Measurements from ENCODE around the gene ZBTB20. TPM values are rescaled to one million over a fixed set of nuclear protein-coding genes. Genes with fewer than 3 reads are reported as not detected.
A peak's percentile ranks its signal among the peaks of the same experiment; 100 is the strongest.

Gene ZBTB20
- total RNA-seq, 5 donors from 2014 or later (not counting 1 experiment from before 2014, with no cell fraction given) = 43.1 to 80.7 (median 48.4) TPM

DNA sequence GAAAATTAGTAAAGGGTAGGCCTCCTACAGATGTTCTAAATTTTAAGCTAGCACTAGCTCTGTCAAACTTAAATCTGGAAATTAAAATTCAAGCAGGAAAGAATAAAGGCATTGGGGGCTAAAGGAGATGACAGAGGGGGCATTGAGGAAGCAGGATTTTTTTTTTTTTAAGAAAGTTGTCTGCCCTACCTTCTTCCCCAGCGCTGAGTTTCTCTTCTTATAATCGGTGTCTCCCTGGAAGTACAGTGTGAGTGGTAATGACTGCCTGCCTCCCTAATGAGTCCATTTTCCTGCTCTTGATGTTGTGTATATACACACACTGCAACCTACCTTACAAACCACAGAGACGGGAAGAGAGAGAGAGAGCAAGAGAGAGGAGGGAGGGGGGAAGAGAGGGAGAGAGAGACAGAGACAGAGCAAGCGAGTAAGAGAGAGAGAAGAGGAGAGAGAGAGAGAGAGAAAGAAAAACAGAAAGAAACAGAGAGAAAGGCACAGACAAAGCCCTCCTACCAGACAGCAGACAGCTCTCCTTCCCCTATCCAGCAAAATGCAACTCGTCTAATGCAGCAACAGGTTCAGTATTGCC is 47.0 kb downstream of the ZBTB20 start:
- CTCF ChIA-PET = interaction anchor here (0.6 to 2.0 kb wide), 11 partner anchors 9 to 739 kb away, joined by 3 to 9 read pairs (median 4); no protein-coding TSS in a partner anchor
- DNase-seq (peak in 24 of 35 experiments; percentile 1 to 68 (median 20)), ATAC-seq (replicated peaks in 1 of 4) (peak; percentile 84 to 95 (median 91))
- Histone ChIP-seq H3K27me3 (replicated peaks in 1 of 2; ENCODE audit: control insufficient read depth in 2 of 2, extremely low read depth in 1 of 2, insufficient read depth in 2 of 2, low read length in 1 of 2) (no peaks in the 10 kb centered on the region), H3K36me3 (ENCODE audit: control insufficient read depth in 2 of 2, extremely low read depth in 1 of 2, insufficient read depth in 1 of 2, low read length in 1 of 2) (peaks cover 0 to 4% of the 10 kb centered on the region in 2 donors), H3K9me3 (no peaks in the 10 kb centered on the region), H3K27ac (ENCODE audit: low read length) (peak overlapping the region; percentile 8), H3K4me1 (ENCODE audit: control insufficient read depth in 1 of 2, extremely low read depth in 1 of 2, insufficient read depth in 2 of 2, low read length in 2 of 2) (peaks cover 0 to 28% of the 10 kb centered on the region in 2 experiments), H3K4me3 (ENCODE audit: control insufficient read depth in 1 of 2, extremely low read depth in 1 of 2, low read length in 1 of 2) (peak overlapping the region; percentile 30 to 58)
- POLR2A ChIA-PET = interaction anchor here (0.6 to 1.9 kb wide), 6 partner anchors 12 to 1370 kb away, joined by 3 to 8 read pairs (median 6); no protein-coding TSS in a partner anchor
- H3K27me3 Mint-ChIP-seq = no peaks in the 10 kb centered on the region
- H3K36me3 Mint-ChIP-seq = peaks cover 21% of the 10 kb centered on the region
- no CpG with 5 or more reads among the region's 5 CpGs for WGBS (ENCODE audit: insufficient coverage)
- peak overlapping the region; percentile 72 to 74 for H3K27ac Mint-ChIP-seq
- peaks cover 4 to 11% (median 5%) of the 10 kb centered on the region in 3 donors for H3K9me3 Mint-ChIP-seq
- peaks cover 52 to 56% (median 54%) of the 10 kb centered on the region in 3 donors for H3K4me1 Mint-ChIP-seq
- peak overlapping the region; percentile 69 to 84 (median 84) for H3K4me3 Mint-ChIP-seq

GRCh38 chr3:115099134-115099985 is 47.7 kb downstream of the ZBTB20 start:
- no peak overlapping the region for H3K27ac ChIP-seq (ENCODE audit: low read length)
- H3K36me3 Mint-ChIP-seq = peaks cover 16% of the 10 kb centered on the region
- peak overlapping the region; percentile 72 to 74 for H3K27ac Mint-ChIP-seq
- H3K4me3 ChIP-seq (ENCODE audit: control insufficient read depth in 1 of 2, extremely low read depth in 1 of 2, low read length in 1 of 2) = peak overlapping the region; percentile 30 to 58
- ChIA-PET CTCF (interaction anchor here in 1 of 2 donors (1.7 kb wide), 1 partner anchor 8 kb away, joined by 9 read pairs; no protein-coding TSS in a partner anchor), POLR2A (interaction anchor here (0.7 to 1.9 kb wide), 3 partner anchors 47 to 71 kb away, joined by 4 to 8 read pairs (median 5); no protein-coding TSS in a partner anchor)
- no CpG with 5 or more reads among the region's 3 CpGs for WGBS (ENCODE audit: insufficient coverage)
- H3K4me1 Mint-ChIP-seq = peaks cover 55 to 56% (median 55%) of the 10 kb centered on the region in 3 donors
- H3K27me3 Mint-ChIP-seq = no peaks in the 10 kb centered on the region
- H3K27me3 ChIP-seq (replicated peaks in 1 of 2; ENCODE audit: control insufficient read depth in 2 of 2, extremely low read depth in 1 of 2, insufficient read depth in 2 of 2, low read length in 1 of 2) = no peaks in the 10 kb centered on the region
- H3K4me3 Mint-ChIP-seq = peak overlapping the region; percentile 69 to 84 (median 84)
- H3K36me3 ChIP-seq (ENCODE audit: control insufficient read depth in 2 of 2, extremely low read depth in 1 of 2, insufficient read depth in 1 of 2, low read length in 1 of 2) = no peaks in the 10 kb centered on the region
- ATAC-seq (replicated peaks in 1 of 4) = no peak
- DNase-seq = no peak
- peaks cover under 1 to 7% (median under 1%) of the 10 kb centered on the region in 3 donors for H3K9me3 Mint-ChIP-seq
- H3K4me1 ChIP-seq (ENCODE audit: control insufficient read depth in 1 of 2, extremely low read depth in 1 of 2, insufficient read depth in 2 of 2, low read length in 2 of 2) = peaks cover 0 to 28% of the 10 kb centered on the region in 2 experiments
- no peaks in the 10 kb centered on the region for H3K9me3 ChIP-seq

- H3K4me3 Mint-ChIP-seq = peak overlapping the region in 2 of 3 donors; percentile 69 to 84
- H3K9me3 Mint-ChIP-seq = peaks cover 0 to under 1% (median 0%) of the 10 kb centered on the region in 3 donors
Measured at GRCh38 chr3:115098354-115099073, 48.6 kb downstream of the ZBTB20 start.

GRCh38 chr3:115095236-115095635 is 51.9 kb downstream of the ZBTB20 start:
- CTCF ChIA-PET = interaction anchor here (0.6 to 6.8 kb wide), 6 partner anchors 11 to 720 kb away, joined by 3 to 81 read pairs (median 6); no protein-coding TSS in a partner anchor
- Mint-ChIP-seq H3K4me1 (peaks cover 58 to 63% (median 60%) of the 10 kb centered on the region in 3 donors), H3K36me3 (peaks cover 7% of the 10 kb centered on the region), H3K27ac (no peak overlapping the region), H3K27me3 (no peaks in the 10 kb centered on the region), H3K4me3 (no peak overlapping the region), H3K9me3 (no peaks in the 10 kb centered on the region)
- Histone ChIP-seq H3K9me3 (no peaks in the 10 kb centered on the region), H3K27ac (ENCODE audit: low read length) (no peak overlapping the region), H3K36me3 (ENCODE audit: control insufficient read depth in 2 of 2, extremely low read depth in 1 of 2, insufficient read depth in 1 of 2, low read length in 1 of 2) (no peaks in the 10 kb centered on the region), H3K27me3 (replicated peaks in 1 of 2; ENCODE audit: control insufficient read depth in 2 of 2, extremely low read depth in 1 of 2, insufficient read depth in 2 of 2, low read length in 1 of 2) (no peaks in the 10 kb centered on the region), H3K4me1 (ENCODE audit: control insufficient read depth in 1 of 2, extremely low read depth in 1 of 2, insufficient read depth in 2 of 2, low read length in 2 of 2) (peaks cover 0 to 26% of the 10 kb centered on the region in 2 experiments), H3K4me3 (ENCODE audit: control insufficient read depth in 1 of 2, extremely low read depth in 1 of 2, low read length in 1 of 2) (no peak overlapping the region)
- no peak for DNase-seq
- no CpG with 5 or more reads among the region's 1 CpG for WGBS (ENCODE audit: insufficient coverage)
- POLR2A ChIA-PET = interaction anchor here in 1 of 2 donors (0.8 kb wide), 1 partner anchor 27 kb away, joined by 3 read pairs; no protein-coding TSS in a partner anchor
- no peak for ATAC-seq (replicated peaks in 1 of 4)

More at GRCh38 chr3:115098354-115099073, 48.6 kb downstream of the ZBTB20 start:
- no peaks in the 10 kb centered on the region for H3K27me3 Mint-ChIP-seq
- H3K4me1 Mint-ChIP-seq = peaks cover 60 to 62% (median 61%) of the 10 kb centered on the region in 3 donors
- H3K27ac Mint-ChIP-seq = no peak overlapping the region
- Histone ChIP-seq H3K9me3 (no peaks in the 10 kb centered on the region), H3K27ac (ENCODE audit: low read length) (no peak overlapping the region), H3K4me3 (ENCODE audit: control insufficient read depth in 1 of 2, extremely low read depth in 1 of 2, low read length in 1 of 2) (no peak overlapping the region), H3K27me3 (replicated peaks in 1 of 2; ENCODE audit: control insufficient read depth in 2 of 2, extremely low read depth in 1 of 2, insufficient read depth in 2 of 2, low read length in 1 of 2) (no peaks in the 10 kb centered on the region), H3K36me3 (ENCODE audit: control insufficient read depth in 2 of 2, extremely low read depth in 1 of 2, insufficient read depth in 1 of 2, low read length in 1 of 2) (no peaks in the 10 kb centered on the region), H3K4me1 (ENCODE audit: control insufficient read depth in 1 of 2, extremely low read depth in 1 of 2, insufficient read depth in 2 of 2, low read length in 2 of 2) (peaks cover 0 to 28% of the 10 kb centered on the region in 2 experiments)
- H3K36me3 Mint-ChIP-seq = peaks cover 11% of the 10 kb centered on the region
- WGBS (ENCODE audit: insufficient coverage) = no CpG with 5 or more reads among the region's 7 CpGs
- ChIA-PET CTCF (interaction anchor here (0.5 to 0.6 kb wide), 2 partner anchors 70 to 716 kb away, joined by 3 to 7 read pairs; no protein-coding TSS in a partner anchor), POLR2A (interaction anchor here in 1 of 2 donors (1.2 kb wide), 1 partner anchor 48 kb away, joined by 5 read pairs; no protein-coding TSS in a partner anchor)
- ATAC-seq (replicated peaks in 1 of 4) (no peak), DNase-seq (no peak)

DNA sequence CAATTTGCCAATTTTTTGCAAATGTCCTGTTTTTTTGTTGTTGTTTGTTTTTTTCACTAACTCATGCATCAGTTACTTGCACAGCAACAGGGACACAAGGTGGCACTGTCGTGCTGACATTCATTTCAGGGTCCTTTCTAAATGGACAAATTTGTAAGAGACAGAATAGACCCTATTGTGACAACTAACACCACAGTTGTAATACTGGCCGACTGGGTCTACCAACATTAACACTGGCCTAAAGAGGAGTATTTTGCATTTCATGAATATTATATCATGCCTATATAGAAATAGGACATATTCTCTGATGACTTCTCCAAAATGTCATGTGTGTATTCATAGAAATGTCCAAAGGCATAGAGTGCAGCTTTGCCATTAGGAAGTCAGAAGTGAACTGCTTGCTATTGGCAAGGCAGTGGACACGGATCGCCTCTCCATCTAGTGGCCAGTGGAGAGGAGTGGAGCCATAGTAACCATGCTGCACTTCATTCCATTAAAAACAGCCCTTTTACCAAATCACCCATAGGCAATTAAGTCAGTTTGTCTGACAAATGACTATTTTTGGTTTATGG is 54.8 kb downstream of the ZBTB20 start:
- Mint-ChIP-seq H3K9me3 (no peaks in the 10 kb centered on the region), H3K27me3 (no peaks in the 10 kb centered on the region), H3K27ac (no peak overlapping the region), H3K4me1 (peaks cover 37 to 52% (median 43%) of the 10 kb centered on the region in 3 donors), H3K36me3 (peaks cover 4% of the 10 kb centered on the region), H3K4me3 (no peak overlapping the region)
- Histone ChIP-seq H3K27ac (ENCODE audit: low read length) (no peak overlapping the region), H3K4me1 (ENCODE audit: control insufficient read depth in 1 of 2, extremely low read depth in 1 of 2, insufficient read depth in 2 of 2, low read length in 2 of 2) (peaks cover 0 to 4% of the 10 kb centered on the region in 2 experiments), H3K27me3 (replicated peaks in 1 of 2; ENCODE audit: control insufficient read depth in 2 of 2, extremely low read depth in 1 of 2, insufficient read depth in 2 of 2, low read length in 1 of 2) (no peaks in the 10 kb centered on the region), H3K9me3 (no peaks in the 10 kb centered on the region), H3K4me3 (ENCODE audit: control insufficient read depth in 1 of 2, extremely low read depth in 1 of 2, low read length in 1 of 2) (no peak overlapping the region), H3K36me3 (ENCODE audit: control insufficient read depth in 2 of 2, extremely low read depth in 1 of 2, insufficient read depth in 1 of 2, low read length in 1 of 2) (no peaks in the 10 kb centered on the region)
- peak in 3 of 4 experiments; percentile 48 to 68 (median 52) for ATAC-seq (replicated peaks in 1 of 4)
- POLR2A ChIA-PET = interaction anchor here in 1 of 2 donors (1.0 kb wide), 1 partner anchor 54 kb away, joined by 3 read pairs; no protein-coding TSS in a partner anchor
- DNase-seq = peak; percentile 13 to 79 (median 54)
- CTCF ChIA-PET = interaction anchor here (0.6 to 6.8 kb wide), 25 partner anchors 8 to 1258 kb away, joined by 3 to 81 read pairs (median 3); no protein-coding TSS in a partner anchor
- WGBS (ENCODE audit: insufficient coverage) = no CpG with 5 or more reads among the region's 4 CpGs

All from T-cell (primary cell).